CD4-positive, alpha-beta T cell (primary cell): ENCODE data around the gene SUSD6. TPM values are rescaled to one million over a fixed set of nuclear protein-coding genes. Genes with fewer than 3 reads are reported as not detected.

Experiments used
- ATAC-seq: fragments of 200-7000 bp; cut with Tn5 transposase; one replicate; pipeline ENCODE4 v1.10.0; 2022; ENCODE audit warnings: mild to moderate bottlenecking; ENCODE audit not compliant: poor library complexity
- CTCF ChIA-PET: fragments of 350-600 bp; sonication (Branson Sonifier 250); formaldehyde crosslinking; loops from one replicate; lab custom pipeline; 2021; ENCODE audit warnings: antibody characterized with exemption, inconsistent platforms; lab: Charles Lee
- POLR2A ChIA-PET: fragments of 350-600 bp; sonication (Branson Sonifier 250); formaldehyde crosslinking; loops from one replicate; lab custom pipeline; 2021; ENCODE audit warnings: antibody characterized with exemption, inconsistent platforms; lab: Charles Lee
- DNase-seq, 14 experiments: peaks; one replicate each; pipeline ENCODE4 v3.0.0-alpha.2; 2013 to 2020; ENCODE audit warnings: mixed read lengths in 2 of 14
- H3K27ac ChIP-seq, 2 donors: one replicate each; pipeline versions ENCODE4 v1.5.1 to v1.7.0; 2013; ENCODE audit warnings: low read length in 2 of 2, low read depth in 1 of 2, mild to moderate bottlenecking in 1 of 2
- H3K27me3 ChIP-seq, 2 experiments: 1 replicate in 1 of 2; 2 replicates in 1 of 2; pipeline versions ENCODE4 v1.6.1 to v1.7.0; 2013; ENCODE audit warnings: low read length in 2 of 2, control low read depth in 1 of 2, mild to moderate bottlenecking in 1 of 2, moderate library complexity in 1 of 2; ENCODE audit not compliant: insufficient read depth in 2 of 2, control insufficient read depth in 1 of 2
- H3K36me3 ChIP-seq: one replicate; pipeline ENCODE4 v1.6.1; 2013; ENCODE audit warnings: low read length, control low read depth; ENCODE audit not compliant: insufficient read depth
- H3K4me1 ChIP-seq: one replicate; pipeline ENCODE4 v1.6.1; 2013; ENCODE audit warnings: low read length, control low read depth; ENCODE audit not compliant: insufficient read depth
- H3K4me3 ChIP-seq: one replicate; pipeline ENCODE4 v1.5.1; 2013; ENCODE audit warnings: mild to moderate bottlenecking, low read length, moderate library complexity
- H3K9me3 ChIP-seq, 2 experiments: 1 replicate in 1 of 2; 2 replicates in 1 of 2; pipeline versions ENCODE4 v1.6.1 to v1.7.0; 2013; ENCODE audit warnings: low read length in 2 of 2, mild to moderate bottlenecking in 2 of 2, control low read depth in 1 of 2, moderate library complexity in 1 of 2; ENCODE audit not compliant: control insufficient read depth in 1 of 2, insufficient read depth in 1 of 2
- H3K27ac Mint-ChIP-seq: one replicate; pipeline ENCODE4 v1.8.0; 2020; ENCODE audit warnings: mixed read lengths
- H3K27me3 Mint-ChIP-seq: one replicate; pipeline ENCODE4 v1.8.0; 2021; ENCODE audit warnings: mixed read lengths
- H3K36me3 Mint-ChIP-seq: one replicate; pipeline ENCODE4 v1.8.0; 2021; ENCODE audit warnings: low read depth, mixed read lengths
- H3K4me1 Mint-ChIP-seq: one replicate; pipeline ENCODE4 v1.8.0; 2021; ENCODE audit warnings: low read depth, mixed read lengths
- H3K4me3 Mint-ChIP-seq: one replicate; pipeline ENCODE4 v1.8.0; 2020; ENCODE audit warnings: mild to moderate bottlenecking, mixed read lengths
- H3K9me3 Mint-ChIP-seq: one replicate; pipeline ENCODE4 v1.8.0; 2020; ENCODE audit warnings: mixed read lengths
- CTCF ChIP-seq: fragments of 200-600 bp; IDR thresholded peaks from one replicate; pipeline ENCODE4 v1.8.0; 2022; ENCODE audit warnings: antibody characterized with exemption, mild to moderate bottlenecking
- intact Hi-C, 2 experiments: fragments of 100-400 bp; cut with DNase I in 1 of 2; cut with micrococcal nuclease in 1 of 2; formaldehyde crosslinking; loops; one replicate each; pipeline versions ENCODE4 v1.15.1 to v1.9.0; 2023 to 2025; cut with DNase I, micrococcal nuclease
- total RNA-seq, 174 experiments: library from RNA in 2 of 174; stranded (reverse) in 2 of 174; gene quantifications; one replicate each; pipeline ENCODE4 v1.2.3 and lab custom pipeline; 2021 to 2026

The SUSD6 gene
- total RNA-seq, 2 experiments from 2014 or later: 93.7 to 95.1 TPM

- Histone ChIP-seq H3K4me3 (no peak overlapping the region), H3K36me3 (peaks cover 5% of the 10 kb centered on the region), H3K4me1 (peaks cover 53% of the 10 kb centered on the region), H3K9me3 (no peaks in the 10 kb centered on the region), H3K27ac (no peak overlapping the region), H3K27me3 (no peaks in the 10 kb centered on the region)
- DNase-seq (peak in 1 of 14 experiments; percentile 19), ATAC-seq (no peak)
- H3K27me3 Mint-ChIP-seq: no peaks in the 10 kb centered on the region
- no peaks in the 10 kb centered on the region for H3K9me3 Mint-ChIP-seq
- peaks cover 6% of the 10 kb centered on the region for H3K36me3 Mint-ChIP-seq
- TF ChIP-seq CTCF: no peak
- H3K27ac Mint-ChIP-seq: peak overlapping the region; percentile 9
- peak overlapping the region; percentile 1 for H3K4me3 Mint-ChIP-seq
- H3K4me1 Mint-ChIP-seq: peaks cover 74% of the 10 kb centered on the region
- ChIA-PET POLR2A (no interaction called here), CTCF (no interaction called here)
- intact Hi-C loops: no loop called here
Observed at GRCh38 chr14:69695322-69696203, 84.2 kb downstream of the SUSD6 start.

- DNase-seq (no peak), ATAC-seq (no peak)
- Mint-ChIP-seq H3K9me3 (no peaks in the 10 kb centered on the region), H3K36me3 (peaks cover 5% of the 10 kb centered on the region), H3K4me1 (peaks cover 80% of the 10 kb centered on the region), H3K27ac (peak overlapping the region; percentile 14), H3K4me3 (peak overlapping the region; percentile 1), H3K27me3 (no peaks in the 10 kb centered on the region)
- no peak overlapping the region for H3K4me3 ChIP-seq
- no peaks in the 10 kb centered on the region for H3K27me3 ChIP-seq
- no peak for TF ChIP-seq CTCF
- POLR2A ChIA-PET: no interaction called here
- H3K36me3 ChIP-seq: no peaks in the 10 kb centered on the region
- no peak overlapping the region for H3K27ac ChIP-seq
- CTCF ChIA-PET: no interaction called here
- peaks cover 54% of the 10 kb centered on the region for H3K4me1 ChIP-seq
- intact Hi-C loops: no loop called here
- H3K9me3 ChIP-seq: no peaks in the 10 kb centered on the region
Observed at GRCh38 chr14:69696204-69696527, 84.8 kb downstream of the SUSD6 start.

- TF ChIP-seq CTCF: no peak
- H3K27ac Mint-ChIP-seq: peak overlapping the region; percentile 14
- CTCF ChIA-PET: no interaction called here
- H3K4me1 Mint-ChIP-seq: peaks cover 87% of the 10 kb centered on the region
- Histone ChIP-seq H3K27ac (no peak overlapping the region), H3K4me1 (peaks cover 61% of the 10 kb centered on the region), H3K4me3 (no peak overlapping the region), H3K36me3 (no peaks in the 10 kb centered on the region), H3K27me3 (no peaks in the 10 kb centered on the region), H3K9me3 (no peaks in the 10 kb centered on the region)
- DNase-seq (peak in 2 of 14 experiments; percentile 50 to 53), ATAC-seq (peak; percentile 51)
- peaks cover 5% of the 10 kb centered on the region for H3K36me3 Mint-ChIP-seq
- intact Hi-C loops: no loop called here
- POLR2A ChIA-PET: no interaction called here
- no peaks in the 10 kb centered on the region for H3K27me3 Mint-ChIP-seq
- H3K4me3 Mint-ChIP-seq: no peak overlapping the region
- no peaks in the 10 kb centered on the region for H3K9me3 Mint-ChIP-seq
Observed at GRCh38 chr14:69696633-69697557, 85.5 kb downstream of the SUSD6 start.
